Heart left ventricle (tissue), 16 donors: Measurements from ENCODE around the gene MAPK11. TPM values are rescaled to one million over a fixed set of nuclear protein-coding genes. Genes with fewer than 3 reads are reported as not detected.

Experiments
- ATAC-seq, 4 donors: fragments of 200-7000 bp; cut with Tn5 transposase; one replicate each; pipeline ENCODE4 v1.9.1; 2020 to 2022; ENCODE audit warnings: moderate library complexity in 4 of 4, mild to moderate bottlenecking in 3 of 4, moderate number of reproducible peaks in 1 of 4
- DNase-seq, 5 donors: peaks; one replicate each; pipeline ENCODE4 v3.0.0-alpha.2; 2020
- H3K27ac ChIP-seq, 12 donors: fragments of 200-600 bp; sonication (generic) in 4 of 12; one replicate each; pipeline versions ENCODE4 v1.5.0 to v1.8.0; 2016 to 2022; ENCODE audit warnings: mild to moderate bottlenecking in 2 of 12
- H3K27me3 ChIP-seq, 9 donors: fragments of 200-600 bp; sonication (generic) in 2 of 9; one replicate each; pipeline versions ENCODE4 v1.5.1 to v1.8.0; 2016 to 2022; ENCODE audit warnings: mild to moderate bottlenecking in 3 of 9
- H3K36me3 ChIP-seq, 9 donors: fragments of 200-600 bp; sonication (generic) in 2 of 9; one replicate each; pipeline versions ENCODE4 v1.5.0 to v1.8.0; 2018 to 2022; ENCODE audit warnings: mild to moderate bottlenecking in 2 of 9
- H3K4me1 ChIP-seq, 12 donors: fragments of 200-600 bp; sonication (generic) in 4 of 12; one replicate each; pipeline versions ENCODE4 v1.5.0 to v1.8.0; 2016 to 2022; ENCODE audit warnings: mild to moderate bottlenecking in 3 of 12
- H3K4me3 ChIP-seq, 12 donors: fragments of 200-600 bp; sonication (generic) in 4 of 12; one replicate each; pipeline versions ENCODE4 v1.5.0 to v1.8.0; 2017 to 2022; ENCODE audit warnings: mild to moderate bottlenecking in 9 of 12, moderate library complexity in 4 of 12
- H3K9me3 ChIP-seq, 12 donors: fragments of 200-600 bp; sonication (generic) in 4 of 12; one replicate each; pipeline versions ENCODE4 v1.5.0 to v1.8.0; 2016 to 2022; ENCODE audit warnings: mild to moderate bottlenecking in 1 of 12
- POLR2A ChIP-seq, 2 donors: fragments of 450-650 bp; IDR thresholded peaks; one replicate each; pipeline ENCODE4 v1.6.1; 2017; ENCODE audit warnings: antibody characterized with exemption in 2 of 2, mild to moderate bottlenecking in 2 of 2, moderate library complexity in 2 of 2
- WGBS, 4 donors: extraction: QIAGEN DNeasy Blood & Tissue Kit in 2 of 4; methylation state at CpG; one replicate each; pipeline versions ENCODE4 v1.1.5 to v1.1.7; 2013 to 2018; 5-methylcytosine and 5-hydroxymethylcytosine counted together
- intact Hi-C, 10 donors: fragments of 100-400 bp; cut with DNase I; formaldehyde crosslinking; loops; one replicate each; pipeline versions ENCODE4 v1.11.1 to v1.14.2; 2022
- polyA plus RNA-seq, 2 donors: library from polyadenylated mRNA; stranded (reverse); fragments of 200-250 nt; gene quantifications; one replicate each; pipeline ENCODE4 v1.2.3, GENCODE V29; 2013
- total RNA-seq, 9 donors: library from RNA; depleted of rRNA in 2 of 9; stranded (reverse); fragments of >200 nt in 2 of 9; fragmentation: NEBNext Ultra II Directional in 3 of 9; extraction: Animal tissue kit (Norgen Biotek cat#: 25700) in 3 of 9; gene quantifications; one replicate each; pipeline versions ENCODE4 v1.1.0 to v1.2.4, GENCODE V29; 2016 to 2023
- TF ChIP-seq, protein P1 (sequence below), 12 donors: fragments of 200-600 bp; sonication (generic) in 4 of 12; IDR thresholded peaks; one replicate each; pipeline versions ENCODE4 v1.5.0 to v1.8.0; 2018 to 2022; ENCODE audit warnings: antibody characterized with exemption in 12 of 12, mild to moderate bottlenecking in 5 of 12
- donor health status: ischemic (EF 13 %, LVEDD 7.1; RV severe dilation, severe dysfunction).
- donor health status: healthy with polysubstance abuse.
- donor health status: DM: no; HTN: yes; CAD: no.
- donor health status: DM: no; HTN: no; CAD: no.
- donor health status: ischemic (EF 25% LVEDD 6.9; RV normal size, moderate dysfunction).
- donor health status: ischemic (EF 25% LVEDD 5.7; RV mildly dilated, moderate dysfunction).
- donor health status: healthy.
- donor health status: DM: yes; HTN: yes; CAD: no.
- donor health status: ischemic (EF 35%, LVEDD 5.7; RV mildly dilated, moderate dysfunction).
- donor health status: nonischemic (EF 11% LVEDD 7.7; RV severe dilation, severe dysfunction).
- donor health status: DM: yes; HTN: yes; CAD: no.
- donor health status: PGD.
- donor health status: ischemic (EF 29% LVEDD 5.4; RV normal size, mild dysfunction).
- donor health status: nonischemic (EF 23%, LVEDD 6.1; RV moderate dilation, normal function).

Gene MAPK11
- total and polyA plus RNA-seq, 11 donors, result 5.0 to 12.1 (median 7.5) TPM

DNA sequence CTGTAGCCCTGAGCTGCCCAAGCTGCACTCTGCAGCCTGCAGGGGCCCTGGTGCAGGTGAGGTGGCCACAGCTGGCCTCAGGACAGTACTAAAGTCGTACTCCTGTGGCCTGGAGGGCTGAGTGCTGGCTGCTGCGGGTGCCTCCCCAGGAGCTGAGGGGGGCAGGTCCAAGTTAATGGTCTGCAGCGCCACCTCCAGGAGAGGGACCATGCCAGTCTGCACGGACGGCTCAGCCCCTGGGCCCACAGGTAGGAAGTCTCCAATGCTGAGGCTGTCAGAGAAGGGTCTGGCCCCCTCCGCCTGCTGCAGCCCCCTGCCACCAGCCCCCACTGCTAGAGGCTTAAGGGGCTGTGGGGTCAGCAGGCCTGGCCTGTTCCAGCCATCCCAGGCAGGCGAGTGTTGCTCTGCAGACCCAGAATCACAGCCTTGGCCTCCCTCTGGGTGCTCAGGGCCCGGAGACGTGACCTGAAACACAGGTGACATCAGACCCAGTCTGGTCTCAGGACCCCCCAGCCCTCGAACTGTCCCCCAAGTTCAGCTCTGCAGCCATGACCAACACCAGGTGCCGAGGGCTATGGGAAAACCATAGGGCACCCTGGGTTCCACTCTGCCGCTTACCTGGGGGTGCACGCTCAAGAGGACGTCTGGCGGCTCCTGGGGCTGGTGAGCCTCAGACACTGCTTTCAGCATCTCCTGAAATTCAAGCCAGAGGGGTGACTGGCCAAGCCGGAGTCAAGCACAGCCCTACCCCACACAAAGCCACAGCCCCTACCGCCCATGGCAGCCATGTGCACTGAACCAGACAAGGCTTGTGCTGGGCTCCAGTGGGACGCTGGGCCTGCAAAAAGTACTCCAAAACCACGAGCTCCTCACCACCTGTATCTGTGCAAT is 48.5 kb downstream of the MAPK11 start:
- H3K4me1 ChIP-seq, result peaks cover 0 to 10% (median 4%) of the 10 kb centered on the region in 12 donors
- peaks cover 5 to 95% (median 84%) of the 10 kb centered on the region in 9 donors for H3K36me3 ChIP-seq
- TF ChIP-seq, protein P1, sequence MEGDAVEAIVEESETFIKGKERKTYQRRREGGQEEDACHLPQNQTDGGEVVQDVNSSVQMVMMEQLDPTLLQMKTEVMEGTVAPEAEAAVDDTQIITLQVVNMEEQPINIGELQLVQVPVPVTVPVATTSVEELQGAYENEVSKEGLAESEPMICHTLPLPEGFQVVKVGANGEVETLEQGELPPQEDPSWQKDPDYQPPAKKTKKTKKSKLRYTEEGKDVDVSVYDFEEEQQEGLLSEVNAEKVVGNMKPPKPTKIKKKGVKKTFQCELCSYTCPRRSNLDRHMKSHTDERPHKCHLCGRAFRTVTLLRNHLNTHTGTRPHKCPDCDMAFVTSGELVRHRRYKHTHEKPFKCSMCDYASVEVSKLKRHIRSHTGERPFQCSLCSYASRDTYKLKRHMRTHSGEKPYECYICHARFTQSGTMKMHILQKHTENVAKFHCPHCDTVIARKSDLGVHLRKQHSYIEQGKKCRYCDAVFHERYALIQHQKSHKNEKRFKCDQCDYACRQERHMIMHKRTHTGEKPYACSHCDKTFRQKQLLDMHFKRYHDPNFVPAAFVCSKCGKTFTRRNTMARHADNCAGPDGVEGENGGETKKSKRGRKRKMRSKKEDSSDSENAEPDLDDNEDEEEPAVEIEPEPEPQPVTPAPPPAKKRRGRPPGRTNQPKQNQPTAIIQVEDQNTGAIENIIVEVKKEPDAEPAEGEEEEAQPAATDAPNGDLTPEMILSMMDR (IDR thresholded peaks at IDR 0.05), result no peak
- TF ChIP-seq POLR2A (IDR thresholded peaks at IDR 0.05), result no peak
- no peak overlapping the region for H3K4me3 ChIP-seq
- ATAC-seq (no peak), DNase-seq (no peak)
- WGBS, 4 donors, result 92 to 93% (median 93%) methylated on average over 15 to 19 of the region's 19 CpGs
- H3K27me3 ChIP-seq, result no peaks in the 10 kb centered on the region
- no peaks in the 10 kb centered on the region for H3K9me3 ChIP-seq
- intact Hi-C loops, result loop anchor here in 1 of 10 donors (10.0 kb wide), 1 partner anchor 243 kb away; no protein-coding TSS in a partner anchor
- no peak overlapping the region for H3K27ac ChIP-seq

DNA sequence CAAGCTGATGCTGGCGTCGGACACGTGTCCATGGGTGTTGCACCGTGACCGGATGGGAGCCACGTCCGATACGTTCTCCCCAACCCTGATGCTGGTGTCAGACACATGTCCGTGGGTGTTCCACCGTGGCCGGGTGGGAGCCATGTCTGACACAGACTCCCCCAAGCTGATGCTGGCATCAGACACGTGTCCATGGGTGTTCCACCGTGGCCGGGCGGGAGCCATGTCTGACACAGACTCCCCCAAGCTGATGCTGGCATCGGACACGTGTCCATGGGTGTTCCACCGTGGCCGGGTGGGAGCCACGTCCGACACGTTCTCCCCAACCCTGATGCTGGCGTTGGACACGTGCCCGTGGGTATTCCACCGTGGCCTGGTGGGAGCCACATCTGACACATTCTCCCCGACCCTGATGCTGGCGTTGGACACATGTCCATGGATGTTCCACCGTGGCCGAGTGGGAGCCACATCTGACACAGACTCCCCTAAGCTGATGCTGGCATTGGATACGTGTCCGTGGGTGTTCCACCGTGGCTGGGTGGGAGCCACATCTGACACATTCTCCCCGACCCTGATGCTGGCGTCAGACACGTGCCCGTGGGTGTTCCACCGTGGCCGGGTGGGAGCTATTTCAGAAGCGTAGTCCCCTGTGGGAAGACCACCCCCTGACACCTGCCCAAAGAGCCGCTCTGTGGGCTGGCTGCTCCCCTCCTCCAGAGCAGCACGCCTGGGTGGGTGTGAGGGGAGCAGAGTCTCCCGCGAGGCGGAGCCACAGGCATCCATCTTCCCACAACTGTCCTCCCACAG is 49.4 kb downstream of the MAPK11 start:
- no peak overlapping the region for H3K4me3 ChIP-seq
- H3K9me3 ChIP-seq, result no peaks in the 10 kb centered on the region
- H3K27me3 ChIP-seq, result no peaks in the 10 kb centered on the region
- H3K4me1 ChIP-seq, result peaks cover 0 to 10% (median 4%) of the 10 kb centered on the region in 12 donors
- ATAC-seq (no peak), DNase-seq (no peak)
- TF ChIP-seq, protein P1 (IDR thresholded peaks at IDR 0.05), result no peak
- TF ChIP-seq POLR2A (IDR thresholded peaks at IDR 0.05), result no peak
- intact Hi-C loops, result loop anchor here in 1 of 10 donors (10.0 kb wide), 1 partner anchor 244 kb away; no protein-coding TSS in a partner anchor
- no peak overlapping the region for H3K27ac ChIP-seq
- H3K36me3 ChIP-seq, result peaks cover 5 to 97% (median 86%) of the 10 kb centered on the region in 9 donors
- 94 to 96% (median 96%) methylated on average over 36 to 45 of the region's 45 CpGs for WGBS, 4 donors

DNA sequence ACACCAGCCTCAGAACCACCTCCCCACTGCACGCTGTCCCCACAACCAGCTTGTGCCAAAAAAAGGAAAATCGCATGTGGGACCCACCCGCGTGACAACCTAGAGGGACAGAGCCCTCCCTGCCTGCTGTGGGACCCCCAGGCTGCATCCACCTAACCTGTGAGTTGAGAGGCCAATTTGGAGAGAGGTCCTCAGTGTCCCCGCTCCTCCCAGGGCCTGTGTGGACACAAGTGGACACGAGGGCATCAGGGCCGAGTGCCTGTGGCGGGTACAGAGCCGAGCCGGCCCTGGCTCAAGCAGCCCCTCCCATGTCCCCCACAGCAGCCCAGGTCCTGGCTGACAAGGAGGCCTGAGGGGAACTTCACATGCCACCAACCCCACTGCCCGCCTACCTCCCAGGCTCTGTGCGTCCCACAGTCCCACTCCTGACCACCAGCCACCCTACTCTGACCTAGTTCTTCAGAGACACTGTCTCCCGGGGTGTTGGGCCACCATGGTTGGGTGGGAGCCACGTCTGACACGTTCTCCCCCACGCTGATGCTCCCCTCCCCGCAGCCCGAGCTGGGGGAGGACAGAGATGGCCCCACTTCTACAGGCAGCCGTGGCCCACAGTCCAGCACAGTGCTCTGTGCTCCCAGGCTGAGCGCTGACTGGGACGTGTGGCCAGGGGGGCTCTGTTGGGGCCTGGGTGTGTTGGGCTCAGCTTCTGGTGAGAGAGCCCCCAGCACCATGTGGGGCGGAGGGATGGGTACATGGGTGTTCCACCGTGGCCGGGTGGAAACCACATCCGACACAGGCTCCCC is 50.2 kb downstream of the MAPK11 start:
- Histone ChIP-seq H3K4me1 (peaks cover 0 to 14% (median 4%) of the 10 kb centered on the region in 12 donors), H3K9me3 (no peaks in the 10 kb centered on the region), H3K4me3 (no peak overlapping the region), H3K36me3 (peaks cover 5 to 95% (median 85%) of the 10 kb centered on the region in 9 donors), H3K27me3 (no peaks in the 10 kb centered on the region), H3K27ac (no peak overlapping the region)
- WGBS, 4 donors, result 81 to 90% (median 85%) methylated on average over 13 to 25 of the region's 25 CpGs
- intact Hi-C loops, result loop anchor here in 1 of 10 donors (10.0 kb wide), 1 partner anchor 245 kb away; no protein-coding TSS in a partner anchor
- ATAC-seq (peak in 2 of 4 donors; percentile 0 to 2), DNase-seq (no peak)
- no peak for TF ChIP-seq POLR2A (IDR thresholded peaks at IDR 0.05)
- TF ChIP-seq, protein P1 (IDR thresholded peaks at IDR 0.05), result no peak
